H1 (cell line): ENCODE data around the gene IL2RA. TPM values are rescaled to one million over a fixed set of nuclear protein-coding genes. Genes with fewer than 3 reads are reported as not detected.

Source experiments
- ASH2L ChIP-seq: fragments of 200-600, 300-600 bp; sonication (generic); IDR thresholded peaks from one replicate; pipeline ENCODE4 v1.7.1; 2017; ENCODE audit warnings: low read length
- BCL11A ChIP-seq, 2 experiments: IDR thresholded peaks; one replicate each; pipeline ENCODE4 v1.6.1; 2011; ENCODE audit warnings: low read depth in 2 of 2, low read length in 2 of 2, mild to moderate bottlenecking in 2 of 2
- BRCA1 ChIP-seq: IDR thresholded peaks from 2 replicates; pipeline ENCODE4 v1.6.1; 2012; ENCODE audit warnings: low read depth, low read length, improper control_type of control experiment
- CBX8 ChIP-seq: fragments of 300-800, 300-1000 bp; sonication (generic); IDR thresholded peaks from 2 replicates; pipeline ENCODE4 v1.7.1; 2016; ENCODE audit warnings: low read depth, low read length, borderline replicate concordance
- CHD7 ChIP-seq: fragments of 300-600 bp; sonication (generic); IDR thresholded peaks from 2 replicates; pipeline ENCODE4 v1.7.1; 2012; ENCODE audit warnings: low read length, moderate library complexity, mild to moderate bottlenecking, inconsistent platforms; ENCODE audit not compliant: insufficient replicate concordance
- CTBP2 ChIP-seq: IDR thresholded peaks from 2 replicates; pipeline ENCODE4 v1.7.0; 2011; ENCODE audit warnings: borderline replicate concordance, mild to moderate bottlenecking, moderate library complexity, mixed read lengths, low read length; ENCODE audit not compliant: insufficient read depth, insufficient read length
- EZH2 ChIP-seq: fragments of 200-600 bp; sonication (generic); IDR thresholded peaks from 2 replicates; pipeline ENCODE4 v1.7.1; 2012; ENCODE audit warnings: low read depth, mild to moderate bottlenecking, moderate library complexity, low read length, inconsistent platforms; ENCODE audit not compliant: severe bottlenecking
- GTF2F1 ChIP-seq: IDR thresholded peaks from 2 replicates; pipeline ENCODE4 v1.6.1; 2012; ENCODE audit warnings: low read depth, low read length, improper control_type of control experiment, borderline replicate concordance
- JUN ChIP-seq: IDR thresholded peaks from 2 replicates; pipeline ENCODE4 v1.6.1; 2011; ENCODE audit warnings: low read depth, mild to moderate bottlenecking, improper control_type of control experiment, low read length
- MAX ChIP-seq: IDR thresholded peaks from 2 replicates; pipeline ENCODE4 v1.6.1; 2012; ENCODE audit warnings: inconsistent platforms
- polyA plus RNA-seq, 7 experiments: library from polyadenylated mRNA; depleted of rRNA in 3 of 7; stranded (reverse) in 5 of 7; unstranded in 2 of 7; fragments of >200 nt in 5 of 7; fragments of 200-250 nt in 2 of 7; gene quantifications; 1 replicate in 5 of 7; 2 replicates in 1 of 7; 4 replicates in 1 of 7; pipeline versions ENCODE4 v1.2.1 to v1.2.3, GENCODE V29; 2011 to 2013; ENCODE audit warnings: missing spikeins in 2 of 7, mixed read lengths in 2 of 7
- total RNA-seq: library from RNA; stranded (reverse); fragmentation: NEBNext Ultra II Directional; extraction: Animal tissue kit (Norgen Biotek cat#: 25700); gene quantifications from 2 replicates; pipeline ENCODE4 v1.2.1, GENCODE V29; 2021

IL2RA gene
- total and polyA plus RNA-seq, 2 of the 8 experiments (the other 6 are each of a cell fraction or from before 2014, with no cell fraction given), result not detected

DNA sequence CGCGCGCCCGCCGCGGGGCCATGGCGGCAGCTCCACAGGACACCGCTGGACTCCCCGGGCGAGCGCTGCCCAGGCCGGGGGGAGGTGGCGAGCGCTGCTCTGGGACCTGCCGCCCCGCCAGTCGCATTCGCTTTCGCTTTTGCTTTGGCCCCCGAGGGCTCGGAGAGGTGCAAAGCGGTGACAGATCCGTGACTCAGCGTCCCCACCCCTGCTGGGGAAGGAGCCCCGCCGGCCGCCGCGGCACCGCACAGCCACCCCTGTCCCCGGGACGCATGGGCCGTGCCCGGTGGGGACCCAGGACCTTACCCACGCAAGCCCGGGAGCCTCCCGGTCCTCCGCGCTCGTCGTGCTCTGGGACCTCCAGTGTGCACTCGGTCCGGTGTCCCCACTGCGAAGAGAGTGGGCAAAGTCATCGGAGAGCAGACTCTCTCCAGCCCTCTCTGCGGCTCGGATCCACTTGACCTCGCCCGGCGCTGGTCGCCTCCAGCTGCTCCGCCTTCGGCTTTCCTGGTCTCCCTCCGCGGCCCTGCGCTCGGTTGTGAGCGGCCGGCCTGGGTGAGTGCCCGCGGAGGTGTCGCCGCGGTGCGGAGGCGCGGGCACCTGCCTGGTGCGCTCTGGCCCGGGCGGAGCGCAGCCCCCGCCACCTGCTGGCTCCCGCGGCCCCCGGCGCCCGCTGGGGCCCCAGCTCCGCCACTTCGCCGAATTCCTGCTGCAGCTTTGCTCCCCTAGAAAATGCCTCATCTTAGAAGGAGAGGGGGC, 84.5 kb downstream of the IL2RA start, which contains the start of gene IL15RA (continued):
- no peak for TF ChIP-seq CHD7
- TF ChIP-seq JUN, result no peak
- peak; percentile 77 for TF ChIP-seq ASH2L
- TF ChIP-seq MAX, result peak; percentile 25; the same call in 1 of the 2 replicates
- TF ChIP-seq CBX8, result no peak
- no peak for TF ChIP-seq BCL11A (IDR thresholded peaks at IDR 0.05; ENCODE audit: low read depth in 2 of 2, low read length in 2 of 2)
- peak; percentile 74 for TF ChIP-seq EZH2
- no peak for TF ChIP-seq BRCA1
- TF ChIP-seq GTF2F1, result no peak
- no peak for TF ChIP-seq CTBP2
